HepG2 (cell line): ENCODE data around the gene MLYCD. TPM values are rescaled to one million over a fixed set of nuclear protein-coding genes. Genes with fewer than 3 reads are reported as not detected.
A peak's percentile ranks its signal among the peaks of the same experiment; 100 is the strongest.

Experiments
- BCL6 ChIP-seq: IDR thresholded peaks from 2 replicates; pipeline ENCODE4 v1.6.1; 2016; ENCODE audit warnings: missing genetic modification reagents, missing compliant biosample characterization
- CEBPG ChIP-seq: IDR thresholded peaks from 2 replicates; pipeline ENCODE4 v1.6.1; 2016
- DPF2 ChIP-seq: sonication (generic); formaldehyde crosslinking; IDR thresholded peaks from 2 replicates; pipeline ENCODE4 v1.4.0; 2020; ENCODE audit warnings: mild to moderate bottlenecking, low read depth, missing genetic modification reagents, borderline replicate concordance
- ELF4 ChIP-seq: sonication (generic); formaldehyde crosslinking; IDR thresholded peaks from 2 replicates; pipeline ENCODE4 v1.5.0; 2020; ENCODE audit warnings: missing genetic modification reagents, mild to moderate bottlenecking, moderate library complexity, borderline replicate concordance
- ESRRA ChIP-seq: sonication (generic); formaldehyde crosslinking; IDR thresholded peaks from 2 replicates; pipeline ENCODE4 v1.5.1; 2020; ENCODE audit warnings: mild to moderate bottlenecking, low read depth, missing genetic modification reagents
- ISX ChIP-seq: sonication (generic); formaldehyde crosslinking; conservative IDR thresholded peaks from 2 replicates; pipeline ENCODE4 v1.5.0; 2020; ENCODE audit warnings: missing genetic modification reagents
- MBD4 ChIP-seq: IDR thresholded peaks from 2 replicates; pipeline ENCODE4 v1.6.1; 2012; ENCODE audit warnings: low read length, inconsistent platforms, borderline replicate concordance
- MEF2D ChIP-seq: sonication (generic); formaldehyde crosslinking; IDR thresholded peaks from 2 replicates; pipeline ENCODE4 v1.5.1; 2020; ENCODE audit warnings: mild to moderate bottlenecking, missing genetic modification reagents
- PITX1 ChIP-seq: sonication (generic); formaldehyde crosslinking; IDR thresholded peaks from 2 replicates; pipeline ENCODE4 v1.5.1; 2020; ENCODE audit warnings: mild to moderate bottlenecking, missing genetic modification reagents
- RFX5 ChIP-seq: IDR thresholded peaks from 2 replicates; pipeline ENCODE4 v1.6.1; 2011; ENCODE audit warnings: low read depth, low read length, improper control_type of control experiment
- SOX6 ChIP-seq, 2 experiments: fragments of 450-650 bp in 1 of 2; sonication (generic) in 1 of 2; formaldehyde crosslinking in 1 of 2; IDR thresholded peaks; 2 replicates each; pipeline versions ENCODE4 v1.4.0 to v1.6.1; 2017 to 2020; ENCODE audit warnings: antibody characterized with exemption in 1 of 2, mild to moderate bottlenecking in 1 of 2, missing genetic modification reagents in 1 of 2
- ZKSCAN1 ChIP-seq: fragments of 150-350 bp; IDR thresholded peaks from 2 replicates; pipeline ENCODE4 v1.6.1; 2014; ENCODE audit warnings: low read length
- ZMYM3 ChIP-seq: sonication (generic); formaldehyde crosslinking; IDR thresholded peaks from 2 replicates; pipeline ENCODE4 v1.5.1; 2020; ENCODE audit warnings: mild to moderate bottlenecking, missing genetic modification reagents
- ZNF30 ChIP-seq: sonication (generic); formaldehyde crosslinking; IDR thresholded peaks from 2 replicates; pipeline ENCODE4 v1.5.0; 2020; ENCODE audit warnings: mild to moderate bottlenecking, missing genetic modification reagents
- ZNF441 ChIP-seq: sonication (generic); formaldehyde crosslinking; IDR thresholded peaks from 2 replicates; pipeline ENCODE4 v1.7.0; 2021; ENCODE audit warnings: missing genetic modification reagents, borderline replicate concordance
- ZNF709 ChIP-seq: sonication (generic); formaldehyde crosslinking; IDR thresholded peaks from 2 replicates; pipeline ENCODE4 v1.5.0; 2020; ENCODE audit warnings: mild to moderate bottlenecking, missing genetic modification reagents
- ZNF878 ChIP-seq: sonication (generic); formaldehyde crosslinking; IDR thresholded peaks from 2 replicates; pipeline ENCODE4 v1.8.1; 2023; ENCODE audit warnings: mild to moderate bottlenecking, missing genetic modification reagents, moderate library complexity
- ZSCAN31 ChIP-seq: sonication (generic); formaldehyde crosslinking; IDR thresholded peaks from 2 replicates; pipeline ENCODE4 v1.5.0; 2020; ENCODE audit warnings: low read depth, mild to moderate bottlenecking, missing genetic modification reagents
- polyA plus RNA-seq, 8 experiments: library from polyadenylated mRNA; depleted of rRNA in 3 of 8; stranded (reverse) in 7 of 8; unstranded in 1 of 8; fragments of >200 nt; fragmentation: Illumina TruSeq in 4 of 8; extraction: Trizol in 4 of 8; gene quantifications; 2 replicates each; pipeline versions ENCODE4 v1.2.1 to v1.2.3, GENCODE V29; 2011 to 2016; ENCODE audit warnings: low read depth in 4 of 8, missing spikeins in 1 of 8, mixed read lengths in 1 of 8; ENCODE audit not compliant: insufficient read depth in 1 of 8
- total RNA-seq, 5 experiments: library from RNA; depleted of rRNA; stranded (reverse); fragments of >200 nt; fragmentation: Illumina TruSeq; extraction: Trizol; gene quantifications; 2 replicates each; pipeline ENCODE4 v1.2.3, GENCODE V29; 2016; ENCODE audit warnings: low read depth in 1 of 5
- TF ChIP-seq, protein P1 (sequence below): sonication (generic); formaldehyde crosslinking; IDR thresholded peaks from 2 replicates; pipeline ENCODE4 v1.5.1; 2020; ENCODE audit warnings: mild to moderate bottlenecking, missing genetic modification reagents, moderate library complexity
- TF ChIP-seq, protein P2 (sequence below): sonication (generic); formaldehyde crosslinking; IDR thresholded peaks from 2 replicates; pipeline ENCODE4 v1.4.0; 2020; ENCODE audit warnings: mild to moderate bottlenecking, missing genetic modification reagents
- TF ChIP-seq, protein P3 (sequence below): sonication (generic); formaldehyde crosslinking; IDR thresholded peaks from 2 replicates; pipeline ENCODE4 v1.4.0; 2020; ENCODE audit warnings: missing genetic modification reagents
- TF ChIP-seq, protein P4 (sequence below): sonication (generic); formaldehyde crosslinking; IDR thresholded peaks from 2 replicates; pipeline ENCODE4 v1.5.0; 2020; ENCODE audit warnings: mild to moderate bottlenecking, missing genetic modification reagents

Gene MLYCD
- total and polyA plus RNA-seq, 2 of the 13 experiments (the other 11 are each of a cell fraction or from before 2014, with no cell fraction given), result 1.8 to 4.0 TPM

DNA sequence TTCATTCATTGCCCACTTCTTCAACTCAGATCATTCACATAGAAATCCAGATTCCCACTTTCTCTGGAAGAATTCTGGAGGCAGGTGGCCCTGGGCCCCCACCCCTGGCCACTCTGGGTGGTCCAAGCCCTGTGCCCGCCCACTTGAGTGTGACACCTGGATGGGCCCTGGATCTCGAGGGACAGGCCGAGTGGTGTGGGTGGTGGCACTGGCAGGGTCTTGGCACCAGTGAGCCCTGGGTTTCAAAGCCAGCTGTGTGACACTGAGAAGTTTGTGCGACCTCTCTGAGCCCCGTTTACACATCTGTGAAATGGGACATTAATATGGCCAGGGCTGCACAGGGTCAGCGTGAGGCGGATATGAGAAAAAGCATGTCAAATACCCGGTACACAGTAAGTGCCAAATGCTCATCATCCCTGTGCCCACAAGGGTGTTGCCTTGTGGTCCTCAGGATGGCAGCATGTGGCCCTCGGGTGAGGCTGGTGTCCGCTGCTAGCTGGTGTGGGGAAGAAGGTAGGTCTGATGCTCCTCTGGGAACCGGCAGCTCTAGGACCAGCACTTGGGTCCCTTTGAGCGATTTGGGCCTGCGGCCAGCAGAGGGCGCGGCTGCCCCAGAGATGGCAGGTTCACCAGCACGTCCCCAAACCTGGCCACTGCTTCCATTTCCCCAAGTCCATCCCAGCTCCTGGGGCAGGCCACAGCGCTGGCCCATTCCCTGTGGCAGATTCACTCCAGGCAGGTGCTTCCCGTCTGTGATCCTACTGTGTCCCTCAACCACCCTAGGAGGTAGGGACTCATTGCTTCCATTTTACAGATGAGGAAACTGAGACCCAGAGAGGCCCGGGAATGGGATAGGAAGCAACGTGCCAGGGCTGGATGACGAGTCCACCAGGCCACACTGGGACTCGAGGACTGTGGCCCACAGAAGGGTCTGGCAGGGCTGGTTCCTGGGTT lies 57.7 kb downstream of the MLYCD start (continued):
- TF ChIP-seq, protein P1, sequence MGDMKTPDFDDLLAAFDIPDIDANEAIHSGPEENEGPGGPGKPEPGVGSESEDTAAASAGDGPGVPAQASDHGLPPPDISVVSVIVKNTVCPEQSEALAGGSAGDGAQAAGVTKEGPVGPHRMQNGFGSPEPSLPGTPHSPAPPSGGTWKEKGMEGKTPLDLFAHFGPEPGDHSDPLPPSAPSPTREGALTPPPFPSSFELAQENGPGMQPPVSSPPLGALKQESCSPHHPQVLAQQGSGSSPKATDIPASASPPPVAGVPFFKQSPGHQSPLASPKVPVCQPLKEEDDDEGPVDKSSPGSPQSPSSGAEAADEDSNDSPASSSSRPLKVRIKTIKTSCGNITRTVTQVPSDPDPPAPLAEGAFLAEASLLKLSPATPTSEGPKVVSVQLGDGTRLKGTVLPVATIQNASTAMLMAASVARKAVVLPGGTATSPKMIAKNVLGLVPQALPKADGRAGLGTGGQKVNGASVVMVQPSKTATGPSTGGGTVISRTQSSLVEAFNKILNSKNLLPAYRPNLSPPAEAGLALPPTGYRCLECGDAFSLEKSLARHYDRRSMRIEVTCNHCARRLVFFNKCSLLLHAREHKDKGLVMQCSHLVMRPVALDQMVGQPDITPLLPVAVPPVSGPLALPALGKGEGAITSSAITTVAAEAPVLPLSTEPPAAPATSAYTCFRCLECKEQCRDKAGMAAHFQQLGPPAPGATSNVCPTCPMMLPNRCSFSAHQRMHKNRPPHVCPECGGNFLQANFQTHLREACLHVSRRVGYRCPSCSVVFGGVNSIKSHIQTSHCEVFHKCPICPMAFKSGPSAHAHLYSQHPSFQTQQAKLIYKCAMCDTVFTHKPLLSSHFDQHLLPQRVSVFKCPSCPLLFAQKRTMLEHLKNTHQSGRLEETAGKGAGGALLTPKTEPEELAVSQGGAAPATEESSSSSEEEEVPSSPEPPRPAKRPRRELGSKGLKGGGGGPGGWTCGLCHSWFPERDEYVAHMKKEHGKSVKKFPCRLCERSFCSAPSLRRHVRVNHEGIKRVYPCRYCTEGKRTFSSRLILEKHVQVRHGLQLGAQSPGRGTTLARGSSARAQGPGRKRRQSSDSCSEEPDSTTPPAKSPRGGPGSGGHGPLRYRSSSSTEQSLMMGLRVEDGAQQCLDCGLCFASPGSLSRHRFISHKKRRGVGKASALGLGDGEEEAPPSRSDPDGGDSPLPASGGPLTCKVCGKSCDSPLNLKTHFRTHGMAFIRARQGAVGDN, result peak; percentile 55
- TF ChIP-seq ZNF441 (CRISPR knock-in tag) (no peak), ZKSCAN1 (peak; percentile 46; the same call in 1 of the 2 replicates), ZNF30 (CRISPR knock-in tag) (no peak), SOX6 (IDR thresholded peaks at IDR 0.05) (no peak), SOX6 (CRISPR knock-in tag; IDR thresholded peaks at IDR 0.05) (peak; percentile 38; the same call in 1 of the 2 replicates), CEBPG (CRISPR knock-in tag) (no peak), ZSCAN31 (CRISPR knock-in tag) (no peak), MEF2D (no peak), MBD4 (no peak), RFX5 (no peak), DPF2 (no peak), ZNF709 (CRISPR knock-in tag) (no peak), ZMYM3 (CRISPR knock-in tag) (peak; percentile 93; the same call in 1 of the 2 replicates), ELF4 (CRISPR knock-in tag) (no peak), PITX1 (CRISPR knock-in tag) (peak; percentile 31; the same call in 1 of the 2 replicates), ESRRA (0 out of 2 replicates have a peak, but pooled peaks have one; percentile 27), ZNF878 (CRISPR knock-in tag) (no peak), BCL6 (CRISPR knock-in tag) (no peak), ISX (CRISPR knock-in tag) (no peak)
- TF ChIP-seq, protein P2, sequence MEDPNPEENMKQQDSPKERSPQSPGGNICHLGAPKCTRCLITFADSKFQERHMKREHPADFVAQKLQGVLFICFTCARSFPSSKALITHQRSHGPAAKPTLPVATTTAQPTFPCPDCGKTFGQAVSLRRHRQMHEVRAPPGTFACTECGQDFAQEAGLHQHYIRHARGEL (CRISPR knock-in tag), result peak; percentile 34; the same call in 1 of the 2 replicates
- TF ChIP-seq, protein P3, sequence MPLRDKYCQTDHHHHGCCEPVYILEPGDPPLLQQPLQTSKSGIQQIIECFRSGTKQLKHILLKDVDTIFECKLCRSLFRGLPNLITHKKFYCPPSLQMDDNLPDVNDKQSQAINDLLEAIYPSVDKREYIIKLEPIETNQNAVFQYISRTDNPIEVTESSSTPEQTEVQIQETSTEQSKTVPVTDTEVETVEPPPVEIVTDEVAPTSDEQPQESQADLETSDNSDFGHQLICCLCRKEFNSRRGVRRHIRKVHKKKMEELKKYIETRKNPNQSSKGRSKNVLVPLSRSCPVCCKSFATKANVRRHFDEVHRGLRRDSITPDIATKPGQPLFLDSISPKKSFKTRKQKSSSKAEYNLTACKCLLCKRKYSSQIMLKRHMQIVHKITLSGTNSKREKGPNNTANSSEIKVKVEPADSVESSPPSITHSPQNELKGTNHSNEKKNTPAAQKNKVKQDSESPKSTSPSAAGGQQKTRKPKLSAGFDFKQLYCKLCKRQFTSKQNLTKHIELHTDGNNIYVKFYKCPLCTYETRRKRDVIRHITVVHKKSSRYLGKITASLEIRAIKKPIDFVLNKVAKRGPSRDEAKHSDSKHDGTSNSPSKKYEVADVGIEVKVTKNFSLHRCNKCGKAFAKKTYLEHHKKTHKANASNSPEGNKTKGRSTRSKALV, result no peak
- TF ChIP-seq, protein P4, sequence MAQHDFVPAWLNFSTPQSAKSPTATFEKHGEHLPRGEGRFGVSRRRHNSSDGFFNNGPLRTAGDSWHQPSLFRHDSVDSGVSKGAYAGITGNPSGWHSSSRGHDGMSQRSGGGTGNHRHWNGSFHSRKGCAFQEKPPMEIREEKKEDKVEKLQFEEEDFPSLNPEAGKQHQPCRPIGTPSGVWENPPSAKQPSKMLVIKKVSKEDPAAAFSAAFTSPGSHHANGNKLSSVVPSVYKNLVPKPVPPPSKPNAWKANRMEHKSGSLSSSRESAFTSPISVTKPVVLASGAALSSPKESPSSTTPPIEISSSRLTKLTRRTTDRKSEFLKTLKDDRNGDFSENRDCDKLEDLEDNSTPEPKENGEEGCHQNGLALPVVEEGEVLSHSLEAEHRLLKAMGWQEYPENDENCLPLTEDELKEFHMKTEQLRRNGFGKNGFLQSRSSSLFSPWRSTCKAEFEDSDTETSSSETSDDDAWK (CRISPR knock-in tag), result no peak
